ENCODE data around the gene TRMT10B. TPM values are rescaled to one million over a fixed set of nuclear protein-coding genes. Genes with fewer than 3 reads are reported as not detected.

TRMT10B gene
- total and polyA plus RNA-seq, 2 of the 13 experiments (the other 11 are each of a cell fraction or from before 2014, with no cell fraction given) = 3.1 to 3.9 TPM

GRCh38 chr9:37753489-37754190, at the start of gene TRMT10B (continued):
- TF ChIP-seq ZNF512B (CRISPR knock-in tag; IDR thresholded peaks at IDR 0.05; ENCODE audit: borderline replicate concordance) (no peak), TEAD2 (CRISPR knock-in tag; IDR thresholded peaks at IDR 0.05) (no peak), MED1 (CRISPR knock-in tag; IDR thresholded peaks at IDR 0.05) (no peak), ATF7 (IDR thresholded peaks at IDR 0.05) (no peak), ATF7 (CRISPR knock-in tag; IDR thresholded peaks at IDR 0.05) (no peak), TCF7L2 (IDR thresholded peaks at IDR 0.05; ENCODE audit: low read depth, low read length) (no peak), RFX5 (IDR thresholded peaks at IDR 0.05; ENCODE audit: low read depth, low read length) (no peak), ZNF317 (CRISPR knock-in tag; IDR thresholded peaks at IDR 0.05) (no peak), ZMYM4 (CRISPR knock-in tag; IDR thresholded peaks at IDR 0.05) (no peak), ZBTB7A (CRISPR knock-in tag; IDR thresholded peaks at IDR 0.05) (peak; percentile 67; the same call in 1 of the 2 replicates), NFKBIZ (CRISPR knock-in tag; IDR thresholded peaks at IDR 0.05) (no peak), FUBP1 (CRISPR knock-in tag; IDR thresholded peaks at IDR 0.05; ENCODE audit: borderline replicate concordance) (no peak), MEIS2 (CRISPR knock-in tag; IDR thresholded peaks at IDR 0.05) (no peak), DDIT3 (CRISPR knock-in tag; IDR thresholded peaks at IDR 0.05) (no peak), ZNF709 (CRISPR knock-in tag; IDR thresholded peaks at IDR 0.05) (peak; percentile 37; the same call in 1 of the 2 replicates), RARG (CRISPR knock-in tag; IDR thresholded peaks at IDR 0.05; ENCODE audit: low read depth) (no peak), NRL (CRISPR knock-in tag; IDR thresholded peaks at IDR 0.05; ENCODE audit: borderline replicate concordance) (peak; percentile 49; the same call in 1 of the 2 replicates)
- TF ChIP-seq, protein P1, sequence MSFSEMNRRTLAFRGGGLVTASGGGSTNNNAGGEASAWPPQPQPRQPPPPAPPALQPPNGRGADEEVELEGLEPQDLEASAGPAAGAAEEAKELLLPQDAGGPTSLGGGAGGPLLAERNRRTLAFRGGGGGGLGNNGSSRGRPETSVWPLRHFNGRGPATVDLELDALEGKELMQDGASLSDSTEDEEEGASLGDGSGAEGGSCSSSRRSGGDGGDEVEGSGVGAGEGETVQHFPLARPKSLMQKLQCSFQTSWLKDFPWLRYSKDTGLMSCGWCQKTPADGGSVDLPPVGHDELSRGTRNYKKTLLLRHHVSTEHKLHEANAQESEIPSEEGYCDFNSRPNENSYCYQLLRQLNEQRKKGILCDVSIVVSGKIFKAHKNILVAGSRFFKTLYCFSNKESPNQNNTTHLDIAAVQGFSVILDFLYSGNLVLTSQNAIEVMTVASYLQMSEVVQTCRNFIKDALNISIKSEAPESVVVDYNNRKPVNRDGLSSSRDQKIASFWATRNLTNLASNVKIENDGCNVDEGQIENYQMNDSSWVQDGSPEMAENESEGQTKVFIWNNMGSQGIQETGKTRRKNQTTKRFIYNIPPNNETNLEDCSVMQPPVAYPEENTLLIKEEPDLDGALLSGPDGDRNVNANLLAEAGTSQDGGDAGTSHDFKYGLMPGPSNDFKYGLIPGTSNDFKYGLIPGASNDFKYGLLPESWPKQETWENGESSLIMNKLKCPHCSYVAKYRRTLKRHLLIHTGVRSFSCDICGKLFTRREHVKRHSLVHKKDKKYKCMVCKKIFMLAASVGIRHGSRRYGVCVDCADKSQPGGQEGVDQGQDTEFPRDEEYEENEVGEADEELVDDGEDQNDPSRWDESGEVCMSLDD (CRISPR knock-in tag; IDR thresholded peaks at IDR 0.05; ENCODE audit: borderline replicate concordance) = no peak
- TF ChIP-seq, protein P2, sequence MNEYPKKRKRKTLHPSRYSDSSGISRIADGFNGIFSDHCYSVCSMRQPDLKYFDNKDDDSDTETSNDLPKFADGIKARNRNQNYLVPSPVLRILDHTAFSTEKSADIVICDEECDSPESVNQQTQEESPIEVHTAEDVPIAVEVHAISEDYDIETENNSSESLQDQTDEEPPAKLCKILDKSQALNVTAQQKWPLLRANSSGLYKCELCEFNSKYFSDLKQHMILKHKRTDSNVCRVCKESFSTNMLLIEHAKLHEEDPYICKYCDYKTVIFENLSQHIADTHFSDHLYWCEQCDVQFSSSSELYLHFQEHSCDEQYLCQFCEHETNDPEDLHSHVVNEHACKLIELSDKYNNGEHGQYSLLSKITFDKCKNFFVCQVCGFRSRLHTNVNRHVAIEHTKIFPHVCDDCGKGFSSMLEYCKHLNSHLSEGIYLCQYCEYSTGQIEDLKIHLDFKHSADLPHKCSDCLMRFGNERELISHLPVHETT (CRISPR knock-in tag; conservative IDR thresholded peaks at IDR 0.05) = no peak
- TF ChIP-seq, protein P3, sequence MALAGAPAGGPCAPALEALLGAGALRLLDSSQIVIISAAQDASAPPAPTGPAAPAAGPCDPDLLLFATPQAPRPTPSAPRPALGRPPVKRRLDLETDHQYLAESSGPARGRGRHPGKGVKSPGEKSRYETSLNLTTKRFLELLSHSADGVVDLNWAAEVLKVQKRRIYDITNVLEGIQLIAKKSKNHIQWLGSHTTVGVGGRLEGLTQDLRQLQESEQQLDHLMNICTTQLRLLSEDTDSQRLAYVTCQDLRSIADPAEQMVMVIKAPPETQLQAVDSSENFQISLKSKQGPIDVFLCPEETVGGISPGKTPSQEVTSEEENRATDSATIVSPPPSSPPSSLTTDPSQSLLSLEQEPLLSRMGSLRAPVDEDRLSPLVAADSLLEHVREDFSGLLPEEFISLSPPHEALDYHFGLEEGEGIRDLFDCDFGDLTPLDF (CRISPR knock-in tag; IDR thresholded peaks at IDR 0.05) = no peak
